ENCODE measurements around the gene ASPSCR1.
"Not testable (repeated sequence)": the region's sequence is repeated elsewhere in the genome, so short reads cannot be mapped to it uniquely, and the experiment has no call there.

The ASPSCR1 gene

GRCh38 chr17:81942167-81942553 is 35.3 kb upstream of the ASPSCR1 start:
- no peak for DNase-seq

GRCh38 chr17:81944858-81945257 is 32.6 kb upstream of the ASPSCR1 start:
- no peak for DNase-seq

- no peak for DNase-seq
Measured at GRCh38 chr17:81947189-81947588, 30.2 kb upstream of the ASPSCR1 start, which contains the start of gene MYADML2. TSS of gene MYADML2 (minus strand) at chr17:81947233. CDS start at chr17:81941741, 5,492 bp downstream.

DNA sequence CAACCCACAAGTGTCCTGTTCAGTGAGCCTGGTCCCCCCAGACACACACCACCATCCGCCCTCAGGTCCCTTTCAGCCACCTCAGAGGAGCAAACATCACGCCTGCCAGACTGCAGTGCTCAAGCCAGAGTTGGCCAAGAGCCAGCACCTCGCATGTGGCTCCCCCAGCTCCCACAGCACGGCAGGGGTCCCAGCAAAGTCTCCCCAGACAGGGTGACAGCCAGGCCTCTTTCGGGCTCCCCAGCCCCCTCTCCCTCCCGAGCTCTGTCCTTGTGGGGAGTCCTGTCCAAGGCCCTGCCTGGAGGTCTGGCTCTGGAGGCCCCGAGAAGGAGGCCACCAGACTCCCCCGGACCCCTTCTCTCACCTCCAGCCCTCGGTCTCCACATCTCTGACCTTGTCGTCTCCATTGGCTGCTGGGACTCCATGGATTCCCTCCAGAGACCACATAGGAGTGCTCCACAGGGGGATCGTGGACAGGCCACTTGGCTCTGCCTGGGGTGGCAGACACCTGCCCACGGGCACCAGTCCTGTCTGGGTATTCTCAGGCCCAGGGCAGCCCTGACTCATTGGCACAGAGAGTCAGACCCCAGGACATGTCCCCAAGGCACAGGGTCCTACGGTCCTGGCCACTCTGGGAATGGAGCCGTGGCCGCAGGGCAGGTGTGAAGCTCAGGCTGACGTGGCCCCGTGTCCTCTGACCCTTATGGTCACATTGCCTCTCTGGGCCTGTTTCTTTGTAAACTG is 28.6 kb upstream of the ASPSCR1 start:
- DNase-seq = no peak

DNA sequence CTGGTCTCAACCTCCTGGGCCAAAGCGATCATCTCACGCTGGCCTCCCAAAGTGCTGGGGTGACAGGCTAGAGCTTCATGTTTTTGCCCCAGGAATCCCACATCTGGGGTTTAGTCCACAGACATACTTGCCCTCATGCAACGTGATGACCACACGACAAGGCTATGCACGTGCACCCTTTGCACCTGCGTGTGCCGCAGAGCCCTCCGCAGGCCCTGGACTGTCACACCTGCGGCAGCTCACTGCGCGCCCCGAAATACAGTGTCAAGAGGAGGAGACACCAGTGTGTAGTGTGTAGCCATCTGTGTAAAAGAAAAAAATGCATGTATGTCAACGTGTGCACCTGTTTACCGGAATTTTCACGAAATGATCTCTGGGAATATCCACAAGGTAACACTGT is 26.9 kb upstream of the ASPSCR1 start:
- DNase-seq = no peak

DNA sequence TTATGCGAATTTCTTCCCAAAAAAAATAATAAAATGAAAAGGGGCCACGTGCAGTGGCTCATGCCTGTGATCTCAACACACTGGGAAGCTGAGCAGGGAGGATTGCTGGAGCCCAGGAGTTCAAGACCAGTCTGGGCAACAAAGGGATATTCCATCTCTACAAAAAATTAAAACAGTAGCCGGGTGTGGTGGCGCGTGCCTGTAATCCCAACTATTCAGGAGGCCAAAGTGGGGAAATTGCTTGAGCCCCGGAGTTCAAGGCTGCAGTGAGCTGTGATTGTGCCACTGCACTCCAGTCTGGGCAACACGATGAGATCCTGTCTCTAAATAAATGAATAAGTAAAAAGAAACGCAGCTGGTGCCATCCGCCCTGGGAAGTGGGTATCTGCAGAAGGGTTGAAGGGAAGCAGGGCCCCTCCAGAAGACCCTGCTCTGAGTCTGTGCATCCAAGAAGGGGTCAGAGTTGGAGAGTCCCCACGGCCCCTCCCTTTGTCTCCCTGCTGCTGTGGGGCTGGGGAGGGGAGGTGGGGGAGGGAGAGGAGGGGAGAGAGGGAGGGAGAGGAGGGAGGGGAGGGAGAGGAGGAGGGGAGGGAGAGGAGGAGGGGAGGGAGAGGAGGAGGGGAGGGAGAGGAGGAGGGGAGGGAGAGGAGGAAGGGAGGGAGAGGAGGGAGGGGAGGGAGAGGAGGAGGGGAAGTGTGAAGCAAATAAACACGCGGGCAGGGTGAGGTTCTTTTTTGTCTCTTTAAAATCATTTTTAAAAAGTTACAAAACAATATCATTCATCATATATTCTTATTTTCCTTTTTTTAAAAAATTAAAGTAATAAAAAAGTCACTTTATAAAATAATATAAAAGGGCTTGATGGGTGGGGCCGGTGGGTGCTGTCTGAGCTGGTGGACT is 25.4 kb upstream of the ASPSCR1 start:
- no peak for DNase-seq

DNA sequence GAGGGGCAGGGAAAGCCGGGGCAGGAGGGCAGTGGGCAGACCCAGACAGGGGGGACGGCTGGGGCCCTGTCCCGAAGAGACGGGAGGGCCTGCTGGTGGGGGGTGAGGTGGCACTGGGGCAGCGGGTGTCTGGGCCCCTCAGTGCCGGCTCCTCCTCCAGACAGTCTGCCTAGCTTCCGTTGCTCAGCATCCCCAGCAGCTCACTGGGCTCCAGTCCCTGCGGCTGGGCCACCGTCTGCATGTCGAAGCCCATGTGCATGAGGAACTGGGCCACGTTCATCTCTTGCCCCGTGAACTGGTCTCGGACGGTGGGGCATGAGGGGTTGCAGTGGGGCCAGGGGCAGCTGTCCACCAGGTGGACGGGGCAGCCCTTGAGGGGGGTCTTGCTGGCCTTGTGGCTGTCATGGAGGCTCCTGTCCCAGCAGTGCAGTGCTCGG is 24.6 kb upstream of the ASPSCR1 start:
- DNase-seq = no peak

GRCh38 chr17:81953443-81953842 is 24.0 kb upstream of the ASPSCR1 start:
- DNase-seq = not testable (repeated sequence)

- DNase-seq = no peak
Measured at GRCh38 chr17:81954131-81955057, 23.0 kb upstream of the ASPSCR1 start.

DNA sequence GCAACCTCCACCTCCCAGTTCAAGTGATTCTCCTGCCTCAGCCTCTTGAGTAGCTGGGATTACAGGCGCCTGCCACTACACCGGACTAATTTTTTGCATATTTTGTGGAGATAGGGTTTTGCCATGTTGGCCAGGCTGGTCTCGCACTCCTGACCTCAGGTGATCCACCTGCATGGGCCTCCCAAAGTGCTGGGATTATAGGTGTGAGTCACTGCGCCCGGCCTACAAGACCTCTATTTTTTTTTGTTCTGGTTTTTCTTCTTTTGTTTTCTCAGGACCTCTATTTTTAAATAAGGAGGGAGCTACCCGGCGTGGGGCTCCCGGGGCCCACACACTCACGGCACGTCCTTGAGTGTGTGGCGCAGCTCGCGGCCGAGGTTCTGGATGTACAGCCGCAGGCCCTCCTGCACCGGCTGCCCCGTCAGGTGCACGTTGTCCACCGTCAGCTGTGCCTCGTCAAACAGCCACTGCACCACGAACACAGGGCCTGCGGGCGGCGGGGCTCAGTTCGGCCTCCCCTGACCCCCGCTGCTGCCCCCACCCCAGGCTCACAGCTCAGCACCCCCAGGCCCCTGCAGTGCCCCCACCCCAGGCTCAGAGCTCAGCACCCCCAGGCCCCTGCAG is 22.3 kb upstream of the ASPSCR1 start:
- DNase-seq = no peak

DNA sequence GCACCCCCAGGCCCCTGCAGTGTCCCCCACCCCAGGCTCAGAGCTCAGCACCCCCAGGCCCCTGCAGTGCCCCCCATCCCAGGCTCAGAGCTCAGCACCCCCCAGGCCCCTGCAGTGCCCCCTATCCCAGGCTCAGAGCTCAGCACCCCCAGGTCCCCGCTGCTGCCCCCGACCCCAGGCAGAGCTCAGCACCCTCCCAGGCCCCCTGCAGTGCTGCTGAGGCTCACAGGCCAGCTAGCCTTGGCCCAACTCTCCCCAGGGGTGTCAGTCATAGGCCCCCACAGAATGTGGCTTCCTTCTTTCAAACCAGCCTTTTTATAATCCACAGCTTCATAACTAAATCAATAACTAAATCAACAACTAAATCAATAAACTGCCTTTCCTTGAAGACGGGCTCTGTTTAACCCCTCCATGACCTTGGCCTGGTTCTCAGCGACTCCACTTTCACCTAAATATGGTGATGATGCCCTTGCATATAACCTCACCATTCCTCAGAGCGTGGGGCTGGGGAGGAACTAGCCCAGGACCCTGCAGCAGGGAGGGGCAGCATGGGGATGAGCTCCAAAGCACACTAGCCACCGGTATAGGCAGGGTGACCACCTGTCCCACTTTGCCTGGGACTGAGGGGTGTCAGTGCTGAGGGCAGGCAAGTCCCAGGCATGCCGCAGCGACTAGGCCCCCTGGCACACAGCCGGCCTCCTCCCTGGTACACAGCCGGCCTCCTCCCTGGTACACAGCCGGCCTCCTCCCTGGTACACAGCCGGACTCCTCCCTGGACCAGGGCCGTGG is 21.5 kb upstream of the ASPSCR1 start:
- no peak for DNase-seq

- no peak for DNase-seq
Measured at GRCh38 chr17:81956607-81957589, 20.5 kb upstream of the ASPSCR1 start.

GRCh38 chr17:81957691-81958432 is 19.6 kb upstream of the ASPSCR1 start:
- DNase-seq = no peak

DNA sequence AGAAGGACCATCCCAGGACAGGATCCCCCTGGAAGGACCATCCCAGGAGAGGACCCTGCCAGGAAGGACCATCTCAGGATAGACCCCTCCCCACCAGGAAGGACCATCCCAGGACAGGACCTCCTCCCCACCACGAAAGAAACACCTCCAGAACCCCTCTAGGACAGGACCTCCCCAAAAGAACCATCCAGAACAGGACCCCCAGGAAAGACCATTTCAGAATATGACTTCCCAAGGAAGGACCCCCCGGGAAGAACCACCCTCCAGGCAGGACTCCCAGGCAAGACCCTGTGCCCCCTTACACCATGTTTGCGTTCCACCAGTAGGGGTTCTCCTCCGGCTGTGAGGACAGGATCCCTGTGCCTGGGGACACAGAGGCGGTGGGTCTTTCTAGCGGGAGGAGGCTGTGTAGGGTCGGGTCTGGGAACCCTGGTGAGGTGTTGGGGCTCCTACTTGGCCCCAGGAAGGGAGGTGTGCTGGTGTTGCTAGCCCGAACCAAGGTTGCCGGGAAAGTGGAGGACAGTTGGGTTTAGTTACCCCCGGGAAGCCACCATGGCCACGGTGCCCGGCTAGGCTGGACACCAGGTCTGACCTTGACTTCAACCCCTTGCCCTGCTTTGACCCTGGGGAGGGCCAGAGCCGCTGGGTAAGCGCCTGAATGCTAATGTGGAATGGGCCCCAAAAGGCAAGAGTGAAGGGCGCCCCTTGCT is 18.6 kb upstream of the ASPSCR1 start:
- no peak for DNase-seq

GRCh38 chr17:81959362-81960129 is 17.9 kb upstream of the ASPSCR1 start:
- DNase-seq = peak in 1 of 2 experiments; percentile 68

DNA sequence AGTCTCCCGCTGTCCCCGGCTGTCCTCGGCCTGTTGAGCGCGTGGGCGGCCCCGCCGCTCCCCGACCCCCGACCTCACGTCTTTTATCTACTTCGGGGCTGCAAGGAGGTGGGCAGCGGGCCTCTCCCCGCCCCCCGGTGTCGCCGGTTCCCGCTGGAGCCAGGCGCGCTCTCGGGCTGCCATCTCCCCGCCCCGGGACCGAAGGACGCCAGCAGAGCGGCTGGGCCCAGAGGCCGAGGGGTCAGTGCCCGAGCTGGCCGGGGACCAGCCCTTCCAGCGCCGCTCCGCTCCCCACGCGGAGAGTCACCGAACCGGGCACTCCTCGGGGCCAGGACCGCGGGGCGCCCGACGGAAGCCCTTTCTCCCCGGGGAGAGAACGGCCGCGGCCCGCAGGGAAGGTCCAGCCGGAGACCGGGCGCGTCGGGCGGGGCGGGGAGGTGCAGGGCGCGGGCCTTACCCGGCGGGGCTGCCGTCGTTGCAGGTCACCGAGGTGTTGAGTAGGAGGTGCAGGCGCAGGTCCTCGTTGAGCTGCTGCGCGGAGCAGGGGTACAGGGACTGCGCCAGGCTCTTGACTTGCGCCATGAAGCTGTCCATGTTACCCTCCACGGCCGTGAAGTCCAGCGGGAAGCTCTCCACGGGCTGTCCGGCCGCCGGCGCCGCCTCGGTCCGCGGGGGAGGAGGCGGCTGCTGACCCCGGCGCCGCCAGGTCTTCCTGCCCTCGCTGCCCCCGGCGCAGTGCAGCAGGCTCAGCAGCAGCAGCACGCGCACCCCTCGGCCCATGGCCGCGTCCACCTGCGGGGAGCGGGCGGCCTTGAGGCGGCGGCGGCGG is 17.1 kb upstream of the ASPSCR1 start:
- DNase-seq = no peak

DNA sequence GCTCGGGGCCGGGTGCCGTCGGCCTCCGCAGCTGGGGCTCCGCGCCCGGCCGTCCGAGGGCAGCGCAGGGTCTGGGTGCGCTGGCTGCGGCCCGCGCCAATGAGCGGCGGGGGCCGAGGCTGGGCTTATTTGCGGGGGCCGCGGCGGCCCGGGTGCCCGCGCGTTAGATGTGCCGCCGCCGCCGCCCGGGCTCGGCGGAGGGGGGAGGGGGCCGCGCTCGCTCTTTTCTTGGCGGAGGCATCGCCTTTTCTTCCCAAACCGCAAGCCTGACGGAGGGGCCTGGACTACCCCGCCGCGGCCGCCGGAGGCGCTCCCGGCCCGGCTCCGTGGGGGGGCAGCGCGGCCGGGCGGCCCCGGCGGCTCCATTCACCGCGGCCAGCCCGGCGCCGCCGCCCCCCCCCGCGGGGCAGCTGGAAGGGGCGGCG is 16.3 kb upstream of the ASPSCR1 start, which contains the start of gene NOTUM:
Gene NOTUM, minus strand, starts transcription at position 101 of the 425 bp plus-strand sequence. CDS start 278 bp downstream, outside the sequence.
- DNase-seq = no peak
